GM21723 (cell line): ENCODE data around the gene MTA1.

Experiments
- ATAC-seq: cut with Tn5 transposase; IDR thresholded peaks from one replicate; pipeline ENCODE4 v1.9.1; 2021; ENCODE audit warnings: mild to moderate bottlenecking, moderate library complexity; ENCODE audit not compliant: unreplicated experiment

The MTA1 gene

GRCh38 chr14:105440554-105440900 lies 20.9 kb downstream of the MTA1 start:
- no peak for ATAC-seq

DNA sequence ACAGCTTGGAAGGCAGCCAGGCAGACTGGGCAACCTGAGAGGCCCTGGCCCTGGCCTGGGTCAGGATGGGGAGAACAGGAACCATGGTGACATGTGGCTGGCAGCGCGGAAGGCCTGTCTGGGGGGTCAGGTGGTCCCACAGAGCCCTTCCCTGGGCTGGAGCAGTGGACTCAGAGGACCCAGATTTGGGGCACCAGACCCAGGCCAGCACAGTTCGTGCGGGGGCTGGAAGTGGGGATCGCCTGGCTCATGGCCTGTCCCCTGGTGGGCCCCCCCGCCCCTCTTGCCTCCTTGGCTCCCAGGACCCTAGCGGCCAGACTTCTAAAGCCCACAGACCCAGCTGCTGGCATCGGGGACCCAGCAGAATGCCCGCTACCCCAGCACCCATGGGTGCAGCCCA lies 21.4 kb downstream of the MTA1 start:
- no peak for ATAC-seq

DNA sequence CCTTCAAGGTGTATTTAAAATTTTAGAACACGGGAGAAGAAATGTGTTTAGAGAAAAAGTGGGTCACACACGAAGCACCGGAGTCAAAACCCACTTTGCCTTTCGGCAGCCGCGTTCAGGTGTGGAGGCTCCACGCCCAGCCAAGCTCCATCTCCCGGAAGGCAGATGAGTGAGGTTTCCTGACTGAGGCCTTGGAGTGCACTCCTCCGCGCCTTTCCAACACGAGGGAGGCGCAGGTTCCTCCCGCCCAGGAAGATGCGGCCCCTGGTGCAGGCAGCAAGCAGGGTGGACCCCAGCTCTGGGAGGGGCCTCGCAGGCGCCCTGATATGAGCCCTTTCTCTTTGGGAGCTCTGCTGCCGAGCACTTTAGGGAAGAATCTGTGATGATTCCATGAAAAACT lies 22.5 kb downstream of the MTA1 start:
- ATAC-seq: no peak

- no peak for ATAC-seq
Measured at GRCh38 chr14:105442834-105443233, 23.2 kb downstream of the MTA1 start.

GRCh38 chr14:105444859-105445258 lies 25.2 kb downstream of the MTA1 start:
- ATAC-seq: no peak

- ATAC-seq: no peak
Measured at GRCh38 chr14:105445290-105445689, 25.7 kb downstream of the MTA1 start.

GRCh38 chr14:105445901-105446845 lies 26.5 kb downstream of the MTA1 start:
- no peak for ATAC-seq

- ATAC-seq: no peak
Measured at GRCh38 chr14:105446971-105447370, 27.3 kb downstream of the MTA1 start.

DNA sequence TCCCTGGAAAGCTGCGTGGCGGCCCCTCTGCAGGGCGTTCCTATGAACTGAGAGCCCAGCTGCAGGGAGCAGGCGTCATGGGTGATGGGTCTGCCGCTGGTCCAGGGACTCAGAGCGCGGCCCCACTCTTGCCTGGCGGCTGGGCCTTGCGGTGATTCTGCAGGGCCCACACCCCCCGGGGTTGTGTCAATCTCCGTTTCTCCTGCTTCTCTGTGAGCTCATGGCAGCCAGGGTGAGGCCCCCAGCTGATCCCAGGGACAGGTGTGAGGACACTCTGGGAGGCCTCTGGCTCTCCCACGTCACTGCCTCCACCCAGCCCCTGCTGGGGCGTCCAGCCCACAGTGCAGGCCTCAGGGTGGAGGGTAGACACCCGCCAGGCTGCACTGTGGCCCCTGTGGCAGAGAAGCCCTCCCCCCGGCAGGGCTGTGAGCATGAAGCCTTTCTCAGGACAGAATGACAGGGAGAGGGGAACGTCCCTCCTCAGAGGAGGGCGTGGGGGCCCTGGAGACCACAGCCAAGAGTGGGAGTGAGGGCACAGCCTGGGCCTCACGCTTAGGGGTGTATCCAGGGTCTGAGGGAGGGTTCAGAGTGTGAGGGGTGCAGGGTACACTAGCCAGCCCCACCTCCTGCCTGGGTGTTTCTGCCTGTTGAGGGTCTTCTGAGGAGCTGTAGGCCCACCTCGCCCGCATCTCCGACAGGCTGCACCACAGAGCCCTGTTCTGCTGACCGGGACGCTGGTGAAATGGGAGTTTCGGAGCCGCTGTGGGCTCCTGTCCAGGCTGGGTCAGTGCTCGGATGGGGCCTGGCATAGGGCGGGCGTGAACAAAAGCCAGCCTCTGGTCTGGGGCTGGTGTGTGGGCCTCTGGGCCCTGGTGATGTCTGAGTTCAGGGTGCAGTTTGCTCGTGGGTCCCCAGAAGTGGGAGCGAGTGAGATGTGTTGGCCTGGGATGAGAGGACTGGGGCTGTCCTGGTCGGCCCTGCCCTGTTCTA lies 28.3 kb downstream of the MTA1 start:
- ATAC-seq: no peak

- ATAC-seq: no peak
Measured at GRCh38 chr14:105448706-105449111, 29.1 kb downstream of the MTA1 start.

- no peak for ATAC-seq
Measured at GRCh38 chr14:105449276-105450122, 29.9 kb downstream of the MTA1 start.

DNA sequence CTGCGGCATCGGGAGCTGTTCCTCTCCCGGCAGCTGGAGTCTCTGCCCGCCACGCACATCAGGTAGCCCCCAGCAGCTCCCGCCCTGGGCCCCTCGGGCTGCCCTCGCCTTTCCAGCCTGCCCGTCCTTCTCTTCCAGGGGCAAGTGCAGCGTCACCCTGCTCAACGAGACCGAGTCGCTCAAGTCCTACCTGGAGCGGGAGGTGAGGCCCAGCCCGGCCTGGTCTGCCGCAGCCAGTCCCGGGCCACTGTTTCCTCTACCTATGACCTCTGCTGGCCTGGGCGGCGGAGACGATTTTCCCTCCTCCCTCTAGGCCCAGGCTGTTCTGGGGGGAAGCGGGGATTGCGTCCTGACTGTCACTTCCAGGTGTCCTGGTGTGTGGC lies 30.5 kb downstream of the MTA1 start:
- no peak for ATAC-seq

DNA sequence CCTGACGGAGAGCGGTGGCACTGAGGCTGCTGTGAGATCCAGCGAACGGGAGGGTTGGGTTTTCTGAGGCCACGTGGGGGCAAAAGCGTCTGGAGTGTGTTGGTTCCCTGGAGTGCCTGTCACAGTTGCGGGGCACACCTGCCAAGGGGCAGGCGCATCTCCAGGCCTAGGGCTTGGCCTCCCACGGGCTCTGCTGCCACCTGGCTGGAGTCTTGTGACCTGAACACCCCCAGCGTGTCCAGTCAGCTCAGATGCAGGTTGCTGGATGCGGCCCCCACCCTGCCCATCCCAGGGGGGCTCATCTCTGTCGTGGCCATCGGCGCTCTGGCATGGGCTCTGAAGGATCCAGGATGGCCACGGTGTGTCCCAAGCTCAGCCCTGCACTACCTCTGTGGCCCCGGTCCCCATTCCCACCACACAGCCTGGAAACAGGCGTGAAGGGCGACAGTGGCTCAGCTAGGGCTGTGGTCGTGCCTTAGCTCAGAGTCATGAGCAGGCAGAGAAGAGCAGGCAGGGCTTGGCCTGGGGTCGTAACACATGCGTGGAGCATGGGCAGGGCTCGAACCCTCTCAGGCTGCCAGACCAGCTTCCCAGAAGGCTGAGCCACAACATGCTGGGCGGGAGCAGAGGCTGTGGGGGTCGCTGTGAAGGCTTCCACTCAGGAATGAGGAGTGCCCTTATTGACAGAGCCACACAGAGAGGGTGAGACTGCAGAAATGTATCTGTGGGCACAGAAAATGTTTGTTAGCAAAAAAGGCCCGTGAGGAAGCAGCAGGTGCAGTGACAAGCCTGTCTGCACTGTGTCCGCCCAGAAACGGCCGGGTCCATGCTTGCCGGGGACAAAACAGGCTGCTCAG lies 31.5 kb downstream of the MTA1 start:
- no peak for ATAC-seq

DNA sequence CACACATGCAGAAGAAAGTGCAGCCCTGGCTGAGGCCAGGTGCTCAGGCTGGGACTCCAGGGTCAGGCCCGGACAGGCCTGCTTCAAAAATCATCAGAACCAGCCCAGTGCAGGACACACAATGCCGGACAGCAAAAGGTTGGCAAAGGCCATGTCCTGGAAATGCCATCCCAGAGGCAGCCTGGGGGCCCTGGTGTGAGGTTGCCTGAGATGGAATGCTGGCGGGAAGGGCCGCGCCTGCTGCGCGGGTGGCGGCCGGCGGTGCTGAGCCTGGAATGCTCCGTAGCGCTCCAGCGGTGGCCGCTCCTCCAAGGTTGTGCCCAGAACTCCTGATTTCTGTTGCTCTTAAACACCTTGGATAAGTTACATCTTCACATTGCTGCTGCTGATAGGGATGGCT lies 33.3 kb downstream of the MTA1 start:
- ATAC-seq: no peak

DNA sequence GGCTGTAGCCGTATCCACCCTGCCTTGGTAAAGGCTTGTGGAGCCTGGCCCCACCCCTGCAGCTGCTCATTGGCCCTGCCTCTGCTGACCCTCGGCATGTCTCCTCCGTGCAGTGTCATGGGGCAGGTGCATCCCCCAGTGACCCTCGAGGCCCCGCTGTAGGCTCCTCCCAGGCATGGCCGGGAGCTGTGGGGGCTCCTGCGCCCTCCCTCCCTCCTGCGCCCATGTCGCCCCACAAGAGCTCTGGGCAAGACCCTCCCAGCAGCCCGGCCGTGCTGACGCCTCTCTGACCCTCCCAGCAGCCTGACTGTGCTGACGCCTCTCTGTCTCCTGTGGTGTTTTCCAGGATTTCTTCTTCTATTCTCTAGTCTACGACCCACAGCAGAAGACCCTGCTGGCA lies 34.2 kb downstream of the MTA1 start:
- no peak for ATAC-seq

- no peak for ATAC-seq
Measured at GRCh38 chr14:105455086-105455640, 35.5 kb downstream of the MTA1 start.

GRCh38 chr14:105455766-105456660 lies 36.4 kb downstream of the MTA1 start:
- ATAC-seq: no peak

DNA sequence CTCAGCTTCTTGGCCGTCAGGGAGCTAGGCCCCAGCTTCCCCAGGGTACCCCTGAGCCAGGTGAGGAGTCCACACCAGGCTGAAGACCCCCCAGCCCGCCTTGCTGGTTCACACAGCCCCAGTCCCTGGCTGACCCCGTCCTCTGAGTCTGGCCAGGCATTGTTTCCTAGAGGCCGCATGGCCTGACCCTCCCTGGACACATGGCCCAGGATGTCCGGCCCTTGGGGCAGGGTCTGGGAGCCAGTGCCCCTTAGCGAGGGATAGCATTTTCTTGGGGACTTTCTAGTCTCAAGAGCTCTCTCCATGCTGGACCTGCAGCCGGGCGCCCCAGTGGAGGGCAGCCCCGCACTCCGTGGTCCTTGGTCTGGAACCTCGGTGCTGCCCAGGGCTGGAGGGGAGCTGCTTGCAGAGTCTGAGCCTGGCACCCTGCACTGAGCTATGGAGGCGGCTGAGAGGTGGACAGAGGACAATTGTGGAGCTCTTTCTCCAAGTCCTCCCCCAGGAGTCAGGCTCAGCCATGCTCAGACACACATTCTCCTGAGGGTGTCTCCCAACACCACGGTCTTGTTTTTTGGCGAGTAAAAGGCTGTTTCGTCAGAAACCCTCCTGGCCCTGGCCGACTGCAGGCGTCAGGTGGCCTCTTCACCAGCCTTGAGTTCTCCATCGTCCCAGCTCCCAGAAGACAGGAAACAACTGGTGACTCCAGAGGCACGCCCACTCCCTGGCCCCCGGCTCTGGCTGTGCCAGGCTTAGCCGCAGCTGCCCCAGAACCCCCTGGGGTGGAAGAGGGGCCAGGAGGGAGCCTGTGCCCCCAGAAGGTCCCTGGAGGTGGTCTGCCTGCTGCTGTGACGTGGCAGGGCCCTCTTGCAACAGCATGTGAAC lies 37.4 kb downstream of the MTA1 start:
- ATAC-seq: no peak
